22Rv1 (cell line): ENCODE results near the gene KRTAP20-2.

ENCODE experiments used
- H3K27ac ChIP-seq: fragments of 450-650 bp; 2 replicates; pipeline ENCODE4 v1.5.1; 2017
- CTCF ChIP-seq: fragments of 450-650 bp; IDR thresholded peaks from 2 replicates; pipeline ENCODE4 v1.5.1; 2017; ENCODE audit warnings: mild to moderate bottlenecking
- ZFX ChIP-seq: fragments of 450-650 bp; IDR thresholded peaks from 2 replicates; pipeline ENCODE4 v1.6.1; 2017; ENCODE audit warnings: antibody characterized with exemption, borderline replicate concordance

KRTAP20-2 gene

DNA sequence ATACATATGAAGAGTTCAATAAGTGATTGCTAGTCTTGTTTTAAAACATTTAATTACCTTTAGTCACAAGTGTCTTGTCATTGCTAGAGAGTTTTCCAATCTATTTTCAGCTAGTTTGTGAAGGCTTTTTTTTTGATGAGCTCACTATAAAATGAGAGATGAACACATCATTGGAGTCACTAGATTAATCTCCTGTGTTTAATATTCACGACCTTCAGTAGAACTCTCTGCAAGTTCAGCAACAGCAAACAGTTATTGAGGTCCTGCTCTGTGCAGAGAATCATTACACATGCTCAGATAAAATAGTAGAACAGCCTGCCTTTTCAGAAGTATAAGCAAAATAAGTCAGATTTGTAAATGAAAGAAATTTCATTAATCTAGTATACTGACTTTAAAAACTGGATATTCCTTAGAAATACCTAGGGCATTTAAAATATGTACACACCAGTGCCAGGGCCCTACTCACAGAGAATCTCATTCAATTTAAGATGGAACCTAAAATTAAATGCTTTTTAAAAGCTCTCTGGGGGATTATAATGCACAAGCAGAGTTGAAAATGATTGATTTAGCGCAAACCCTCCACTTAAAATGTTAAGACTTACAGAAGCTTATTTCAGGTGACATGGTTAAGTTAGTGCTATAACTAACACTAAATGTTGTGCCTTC lies 38.1 kb downstream of the KRTAP20-2 start:
- no peak for TF ChIP-seq CTCF
- TF ChIP-seq ZFX: no peak
- no peak overlapping the region for H3K27ac ChIP-seq

DNA sequence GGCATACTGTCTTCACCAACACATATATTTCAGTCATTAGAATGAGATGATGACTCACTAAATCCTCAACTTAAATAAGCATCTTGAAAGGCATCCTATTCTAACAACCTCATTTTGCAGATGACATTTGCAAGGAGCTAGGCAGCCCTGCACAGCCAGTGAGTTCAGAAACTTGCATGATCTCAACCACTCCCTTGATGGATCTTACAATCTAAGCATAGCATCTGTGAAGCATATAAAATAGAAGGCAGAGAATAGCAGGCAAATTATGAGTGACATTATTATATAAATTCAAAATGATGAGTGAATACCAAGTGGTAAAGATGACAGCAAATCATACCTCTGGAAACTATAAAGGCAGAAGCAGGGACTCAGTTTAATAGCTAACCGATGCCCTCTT lies 39.3 kb downstream of the KRTAP20-2 start:
- no peak for TF ChIP-seq ZFX
- no peak for TF ChIP-seq CTCF
- H3K27ac ChIP-seq: no peak overlapping the region

- no peak overlapping the region for H3K27ac ChIP-seq
- no peak for TF ChIP-seq ZFX
- TF ChIP-seq CTCF: no peak
Measured at GRCh38 chr21:30676737-30677136, 41.7 kb downstream of the KRTAP20-2 start.

GRCh38 chr21:30680586-30680985 lies 45.6 kb downstream of the KRTAP20-2 start:
- no peak for TF ChIP-seq CTCF
- no peak for TF ChIP-seq ZFX
- no peak overlapping the region for H3K27ac ChIP-seq

DNA sequence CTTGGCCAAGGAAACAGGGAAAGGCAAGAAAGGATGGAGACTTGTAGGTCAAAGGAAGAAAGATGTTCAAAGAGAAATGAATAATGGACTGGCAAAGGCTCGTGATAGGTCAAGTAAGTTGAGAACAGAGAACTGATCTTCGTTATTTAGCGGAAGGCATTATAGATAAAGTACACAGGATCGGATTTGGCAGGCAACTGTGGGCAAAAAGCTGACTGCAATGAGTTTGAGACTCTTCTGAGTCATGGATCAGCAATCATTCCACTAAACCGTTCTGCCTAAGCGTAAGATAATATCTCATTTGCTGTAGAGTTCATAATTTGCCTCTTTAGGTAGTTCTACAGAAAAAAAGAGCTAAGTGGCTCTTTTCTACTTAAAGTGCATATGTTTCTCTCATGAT lies 49.5 kb downstream of the KRTAP20-2 start:
- no peak overlapping the region for H3K27ac ChIP-seq
- TF ChIP-seq CTCF (no peak), ZFX (no peak)
